SK-N-SH treated with all-trans-retinoic acid at 6 μM for 48 hours (cell line): ENCODE results near the gene CHST2.

Experiments used
- ARNTL ChIP-seq: fragments of 450-650 bp; formaldehyde crosslinking; IDR thresholded peaks from 2 replicates; pipeline ENCODE4 v1.5.0; 2020; ENCODE audit warnings: low read depth, mild to moderate bottlenecking, moderate library complexity, borderline replicate concordance
- BACH2 ChIP-seq: fragments of 250-450 bp; sonication (Bioruptor Pico); IDR thresholded peaks from 2 replicates; pipeline ENCODE4 v1.9.0; 2021; ENCODE audit warnings: mild to moderate bottlenecking, borderline replicate concordance
- CSDC2 ChIP-seq: fragments of 250-450 bp; sonication (Bioruptor Pico); IDR thresholded peaks from 2 replicates; pipeline ENCODE4 v1.5.0; 2020; ENCODE audit warnings: mild to moderate bottlenecking, moderate library complexity
- ESRRG ChIP-seq: fragments of 250-450 bp; sonication (Bioruptor Pico); IDR thresholded peaks from 2 replicates; pipeline ENCODE4 v1.6.1; 2021; ENCODE audit warnings: mild to moderate bottlenecking
- GLIS3 ChIP-seq: fragments of 250-450 bp; sonication (Bioruptor Pico); IDR thresholded peaks from 2 replicates; pipeline ENCODE4 v1.5.0; 2020; ENCODE audit warnings: mild to moderate bottlenecking, moderate library complexity
- ISL1 ChIP-seq: fragments of 250-450 bp; sonication (Bioruptor Pico); IDR thresholded peaks from 2 replicates; pipeline ENCODE4 v2.1.2; 2022; ENCODE audit warnings: mild to moderate bottlenecking, moderate library complexity
- RARB ChIP-seq: fragments of 250-450 bp; sonication (Bioruptor Pico); IDR thresholded peaks from 2 replicates; pipeline ENCODE4 v1.8.0; 2021; ENCODE audit warnings: mild to moderate bottlenecking, moderate library complexity
- TOX ChIP-seq: fragments of 250-450 bp; sonication (Bioruptor Pico); IDR thresholded peaks from 2 replicates; pipeline ENCODE4 v1.8.0; 2021; ENCODE audit warnings: mild to moderate bottlenecking, moderate library complexity, borderline replicate concordance
- ZC3H10 ChIP-seq: fragments of 250-450 bp; sonication (Bioruptor Pico); IDR thresholded peaks from 2 replicates; pipeline ENCODE4 v1.5.1; 2021; ENCODE audit warnings: mild to moderate bottlenecking, moderate library complexity
- ZFP3 ChIP-seq: fragments of 250-450 bp; sonication (Bioruptor Pico); IDR thresholded peaks from 2 replicates; pipeline ENCODE4 v1.5.0; 2020; ENCODE audit warnings: mild to moderate bottlenecking, moderate library complexity
- ZFP30 ChIP-seq: fragments of 450-650 bp; formaldehyde crosslinking; IDR thresholded peaks from 2 replicates; pipeline ENCODE4 v1.5.0; 2022; ENCODE audit warnings: mild to moderate bottlenecking, moderate library complexity
- TF ChIP-seq, protein P1 (sequence below): fragments of 250-450 bp; sonication (Bioruptor Pico); IDR thresholded peaks from 2 replicates; pipeline ENCODE4 v1.5.0; 2020; ENCODE audit warnings: mild to moderate bottlenecking, moderate library complexity
- TF ChIP-seq, protein P2 (sequence below): fragments of 250-450 bp; sonication (Bioruptor Pico); IDR thresholded peaks from 2 replicates; pipeline ENCODE4 v1.8.0; 2020; ENCODE audit warnings: mild to moderate bottlenecking, moderate library complexity, borderline replicate concordance

DNA sequence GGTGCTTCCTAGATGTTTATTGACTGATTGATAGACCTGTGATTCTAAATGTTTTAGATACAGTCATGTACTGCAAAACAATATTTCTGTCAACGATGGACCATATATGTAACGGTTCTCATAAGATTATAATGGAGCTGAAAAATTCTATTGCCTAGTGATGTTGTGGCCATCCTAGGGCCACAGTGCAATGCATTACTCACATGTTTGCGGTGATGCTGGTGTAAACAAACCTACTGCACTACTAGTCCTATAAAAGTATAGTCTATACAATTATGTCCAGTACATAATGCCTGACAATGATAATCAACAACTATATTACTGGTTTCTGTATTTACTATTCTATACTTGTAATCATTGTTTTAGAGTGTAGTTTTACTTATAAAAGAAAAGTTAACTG lies 46.8 kb downstream of the CHST2 start:
- TF ChIP-seq ARNTL (CRISPR knock-in tag) (no peak), ZFP30 (CRISPR knock-in tag) (no peak), BACH2 (CRISPR knock-in tag) (no peak), RARB (no peak), CSDC2 (CRISPR knock-in tag) (no peak), ZC3H10 (CRISPR knock-in tag) (no peak), TOX (CRISPR knock-in tag) (no peak), ISL1 (CRISPR knock-in tag) (no peak), GLIS3 (CRISPR knock-in tag) (no peak), ZFP3 (no peak), ESRRG (CRISPR knock-in tag) (no peak)
- TF ChIP-seq, protein P1, sequence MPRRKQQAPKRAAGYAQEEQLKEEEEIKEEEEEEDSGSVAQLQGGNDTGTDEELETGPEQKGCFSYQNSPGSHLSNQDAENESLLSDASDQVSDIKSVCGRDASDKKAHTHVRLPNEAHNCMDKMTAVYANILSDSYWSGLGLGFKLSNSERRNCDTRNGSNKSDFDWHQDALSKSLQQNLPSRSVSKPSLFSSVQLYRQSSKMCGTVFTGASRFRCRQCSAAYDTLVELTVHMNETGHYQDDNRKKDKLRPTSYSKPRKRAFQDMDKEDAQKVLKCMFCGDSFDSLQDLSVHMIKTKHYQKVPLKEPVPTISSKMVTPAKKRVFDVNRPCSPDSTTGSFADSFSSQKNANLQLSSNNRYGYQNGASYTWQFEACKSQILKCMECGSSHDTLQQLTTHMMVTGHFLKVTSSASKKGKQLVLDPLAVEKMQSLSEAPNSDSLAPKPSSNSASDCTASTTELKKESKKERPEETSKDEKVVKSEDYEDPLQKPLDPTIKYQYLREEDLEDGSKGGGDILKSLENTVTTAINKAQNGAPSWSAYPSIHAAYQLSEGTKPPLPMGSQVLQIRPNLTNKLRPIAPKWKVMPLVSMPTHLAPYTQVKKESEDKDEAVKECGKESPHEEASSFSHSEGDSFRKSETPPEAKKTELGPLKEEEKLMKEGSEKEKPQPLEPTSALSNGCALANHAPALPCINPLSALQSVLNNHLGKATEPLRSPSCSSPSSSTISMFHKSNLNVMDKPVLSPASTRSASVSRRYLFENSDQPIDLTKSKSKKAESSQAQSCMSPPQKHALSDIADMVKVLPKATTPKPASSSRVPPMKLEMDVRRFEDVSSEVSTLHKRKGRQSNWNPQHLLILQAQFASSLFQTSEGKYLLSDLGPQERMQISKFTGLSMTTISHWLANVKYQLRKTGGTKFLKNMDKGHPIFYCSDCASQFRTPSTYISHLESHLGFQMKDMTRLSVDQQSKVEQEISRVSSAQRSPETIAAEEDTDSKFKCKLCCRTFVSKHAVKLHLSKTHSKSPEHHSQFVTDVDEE (CRISPR knock-in tag): no peak
- TF ChIP-seq, protein P2, sequence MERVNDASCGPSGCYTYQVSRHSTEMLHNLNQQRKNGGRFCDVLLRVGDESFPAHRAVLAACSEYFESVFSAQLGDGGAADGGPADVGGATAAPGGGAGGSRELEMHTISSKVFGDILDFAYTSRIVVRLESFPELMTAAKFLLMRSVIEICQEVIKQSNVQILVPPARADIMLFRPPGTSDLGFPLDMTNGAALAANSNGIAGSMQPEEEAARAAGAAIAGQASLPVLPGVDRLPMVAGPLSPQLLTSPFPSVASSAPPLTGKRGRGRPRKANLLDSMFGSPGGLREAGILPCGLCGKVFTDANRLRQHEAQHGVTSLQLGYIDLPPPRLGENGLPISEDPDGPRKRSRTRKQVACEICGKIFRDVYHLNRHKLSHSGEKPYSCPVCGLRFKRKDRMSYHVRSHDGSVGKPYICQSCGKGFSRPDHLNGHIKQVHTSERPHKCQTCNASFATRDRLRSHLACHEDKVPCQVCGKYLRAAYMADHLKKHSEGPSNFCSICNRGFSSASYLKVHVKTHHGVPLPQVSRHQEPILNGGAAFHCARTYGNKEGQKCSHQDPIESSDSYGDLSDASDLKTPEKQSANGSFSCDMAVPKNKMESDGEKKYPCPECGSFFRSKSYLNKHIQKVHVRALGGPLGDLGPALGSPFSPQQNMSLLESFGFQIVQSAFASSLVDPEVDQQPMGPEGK (CRISPR knock-in tag): no peak
